Measurements from ENCODE around the gene GLRX5. TPM values are rescaled to one million over a fixed set of nuclear protein-coding genes. Genes with fewer than 3 reads are reported as not detected.

The GLRX5 gene
- total and polyA plus RNA-seq, 2 experiments from 2014 or later: 91.4 to 130 TPM

- H3K27ac Mint-ChIP-seq: no peak overlapping the region
- H3K4me1 Mint-ChIP-seq: no peaks in the 10 kb centered on the region
- no peak for ATAC-seq
These were observed 29.7 kb upstream of the GLRX5 start for GRCh38 chr14:95505030-95505589.

More at GRCh38 chr14:95505030-95505589, 29.7 kb upstream of the GLRX5 start:
- Mint-ChIP-seq H3K4me3 (no peak overlapping the region), H3K27me3 (ENCODE audit: insufficient read depth, low read depth, poor library complexity) (no peaks in the 10 kb centered on the region), H3K9me3 (no peaks in the 10 kb centered on the region), H3K36me3 (ENCODE audit: low read depth) (no peaks in the 10 kb centered on the region)
- no peaks in the 10 kb centered on the region for H3K36me3 ChIP-seq (ENCODE audit: insufficient read depth)
- H3K4me1 ChIP-seq (ENCODE audit: insufficient read depth): no peaks in the 10 kb centered on the region
- no peaks in the 10 kb centered on the region for H3K9me2 ChIP-seq (ENCODE audit: insufficient read depth)
- H3K4me2 ChIP-seq: no peak overlapping the region
- H3K79me2 ChIP-seq (replicated peaks; ENCODE audit: insufficient read depth): no peaks in the 10 kb centered on the region
- TF ChIP-seq CTCF (conservative IDR thresholded peaks at IDR 0.05; ENCODE audit: low read depth in 2 of 2): no peak
- TF ChIP-seq REST (IDR thresholded peaks at IDR 0.05; ENCODE audit: unreplicated experiment): no peak
- TF ChIP-seq EZH2phosphoT487 (IDR thresholded peaks at IDR 0.05; ENCODE audit: unreplicated experiment): no peak
- TF ChIP-seq ZNF114 (CRISPR knock-in tag; IDR thresholded peaks at IDR 0.05): no peak
- no peak for TF ChIP-seq JUNB (IDR thresholded peaks at IDR 0.05; ENCODE audit: unreplicated experiment)
- TF ChIP-seq CREB1 (CRISPR knock-in tag; IDR thresholded peaks at IDR 0.05; ENCODE audit: low read depth): no peak
- H4K20me1 ChIP-seq (replicated peaks; ENCODE audit: insufficient read depth): no peaks in the 10 kb centered on the region
- H2AFZ ChIP-seq: no peak overlapping the region
- no peak overlapping the region for H3K4me3 ChIP-seq
- DNase-seq (ENCODE audit: low spot score): no peak
- H3F3A ChIP-seq (replicated peaks; ENCODE audit: low read depth): no peaks in the 10 kb centered on the region
- no peak overlapping the region for H3K27ac ChIP-seq (ENCODE audit: low read depth)
- no peaks in the 10 kb centered on the region for H3K27me3 ChIP-seq (ENCODE audit: insufficient read depth)
